Smooth muscle cell (in vitro differentiated cells): ENCODE data around the gene SLC23A1. TPM values are rescaled to one million over a fixed set of nuclear protein-coding genes. Genes with fewer than 3 reads are reported as not detected.

Experiments
- DNase-seq: peaks from one replicate; lab custom pipeline; 2025; ENCODE audit not compliant: unreplicated experiment; lab: John Stamatoyannopoulos, UW
- H2AFZ ChIP-seq: fragments of 200-600 bp; sonication (generic); 2 replicates; pipeline ENCODE4 v1.6.0; 2016; ENCODE audit warnings: antibody characterized with exemption, low read depth, mild to moderate bottlenecking
- H3F3A ChIP-seq: fragments of 200-600 bp; sonication (generic); 2 replicates; pipeline ENCODE4 v1.6.0; 2017; ENCODE audit warnings: antibody characterized with exemption, low read depth
- H3K27ac ChIP-seq: fragments of 200-600 bp; sonication (generic); 2 replicates; pipeline ENCODE4 v1.5.1; 2016; ENCODE audit warnings: low read depth, mild to moderate bottlenecking
- H3K27me3 ChIP-seq: fragments of 200-600 bp; sonication (generic); 2 replicates; pipeline ENCODE4 v1.6.1; 2016; ENCODE audit warnings: low read depth, mild to moderate bottlenecking
- H3K36me3 ChIP-seq: fragments of 200-600 bp; sonication (generic); 2 replicates; pipeline ENCODE4 v1.5.1; 2016; ENCODE audit warnings: low read depth
- H3K4me1 ChIP-seq: fragments of 200-600 bp; sonication (generic); 2 replicates; pipeline ENCODE4 v1.5.1; 2016; ENCODE audit warnings: low read depth
- H3K4me2 ChIP-seq: fragments of 200-600 bp; sonication (generic); 2 replicates; pipeline ENCODE4 v1.6.0; 2016; ENCODE audit warnings: mild to moderate bottlenecking
- H3K4me3 ChIP-seq: fragments of 200-600 bp; sonication (generic); 2 replicates; pipeline ENCODE4 v1.5.1; 2016; ENCODE audit warnings: mild to moderate bottlenecking
- H3K79me2 ChIP-seq: fragments of 200-600 bp; sonication (generic); 2 replicates; pipeline ENCODE4 v1.6.0; 2016; ENCODE audit warnings: low read depth, mild to moderate bottlenecking
- H3K9ac ChIP-seq: fragments of 200-600 bp; sonication (generic); 2 replicates; pipeline ENCODE4 v1.6.0; 2016; ENCODE audit warnings: low read depth
- H3K9me3 ChIP-seq: fragments of 200-600 bp; sonication (generic); replicated peaks from 2 replicates; pipeline ENCODE4 v1.5.1; 2016; ENCODE audit warnings: low read depth
- H4K20me1 ChIP-seq: fragments of 200-600 bp; sonication (generic); 2 replicates; pipeline ENCODE4 v1.6.0; 2016; ENCODE audit warnings: low read depth
- WGBS: methylation state at CpG from one replicate; pipeline ENCODE4 v1.1.7; 2016; ENCODE audit warnings: low lambda C conversion rate; 5-methylcytosine and 5-hydroxymethylcytosine counted together
- polyA plus RNA-seq: library from polyadenylated mRNA; unstranded; fragments of >200 nt; fragmentation: Nextera tagmentation; extraction: Ambion mirVana; gene quantifications from 2 replicates; pipeline ENCODE4 v1.2.1, GENCODE V29; 2016
- total RNA-seq: library from RNA; depleted of rRNA; stranded (reverse); fragments of >200 nt; gene quantifications from 2 replicates; pipeline ENCODE4 v1.2.3, GENCODE V29; 2014
- TF ChIP-seq, protein P1 (sequence below): fragments of 200-600 bp; sonication (generic); IDR thresholded peaks from 2 replicates; pipeline ENCODE4 v1.5.1; 2017; ENCODE audit warnings: borderline replicate concordance, mild to moderate bottlenecking, antibody characterized with exemption; ENCODE audit not compliant: insufficient read depth, poor library complexity, severe bottlenecking

Gene SLC23A1
- total RNA-seq, result not detected in 2 replicates
- 0.22 and 0.35 TPM in 2 replicates for polyA plus RNA-seq

DNA sequence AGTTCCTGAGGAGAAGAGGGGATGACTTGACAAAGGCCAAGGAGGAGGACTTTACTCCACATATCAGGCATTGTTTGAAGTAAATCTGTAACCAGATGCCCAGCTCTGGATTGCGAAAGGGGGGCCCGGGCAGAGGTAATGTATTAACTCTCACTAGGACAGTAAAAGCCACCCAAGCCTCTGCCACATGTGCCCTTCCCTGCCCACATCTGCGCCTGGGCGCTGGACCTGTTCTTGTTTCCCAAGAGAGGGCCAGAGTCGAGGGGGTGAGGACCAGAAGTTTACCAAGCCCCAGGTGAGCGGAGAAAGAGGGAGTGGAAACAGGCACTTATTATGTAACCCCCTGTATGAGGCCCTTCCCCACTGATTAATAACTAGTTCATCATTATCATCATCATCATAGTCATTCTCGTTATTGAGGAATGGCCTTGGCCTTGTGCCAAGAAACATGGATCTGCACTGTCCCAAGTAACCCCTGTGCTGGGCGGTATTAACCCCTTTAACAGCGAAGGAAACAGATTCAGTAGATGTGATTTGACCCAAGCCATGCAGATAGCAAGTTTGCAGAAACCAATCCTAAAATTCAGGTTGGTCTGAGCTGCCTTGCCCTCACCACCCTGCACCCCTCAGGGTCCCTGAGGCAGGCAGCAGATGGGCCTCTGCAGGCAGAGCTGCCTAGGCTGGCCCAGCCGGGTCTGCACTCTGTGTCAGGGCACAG is at the start of gene SLC23A1:
TSS of gene SLC23A1 (minus strand) at position 23 of the 718 bp plus-strand sequence. CDS start 44 bp downstream, outside the sequence.
- Histone ChIP-seq H3F3A (no peaks in the 10 kb centered on the region), H3K4me3 (no peak within 1 kb of the TSS), H3K36me3 (no peaks in the 10 kb centered on the region), H3K9ac (no peak within 1 kb of the TSS), H3K79me2 (no peaks in the 10 kb centered on the region), H3K27ac (no peak within 1 kb of the TSS), H3K4me1 (peaks cover 3% of the 10 kb centered on the region), H3K9me3 (no peaks in the 10 kb centered on the region), H2AFZ (no peak within 1 kb of the TSS), H3K27me3 (no peaks in the 10 kb centered on the region), H3K4me2 (no peak within 1 kb of the TSS), H4K20me1 (no peaks in the 10 kb centered on the region)
- 87% methylated on average over 10 of the region's 10 CpGs for WGBS
- TF ChIP-seq, protein P1, sequence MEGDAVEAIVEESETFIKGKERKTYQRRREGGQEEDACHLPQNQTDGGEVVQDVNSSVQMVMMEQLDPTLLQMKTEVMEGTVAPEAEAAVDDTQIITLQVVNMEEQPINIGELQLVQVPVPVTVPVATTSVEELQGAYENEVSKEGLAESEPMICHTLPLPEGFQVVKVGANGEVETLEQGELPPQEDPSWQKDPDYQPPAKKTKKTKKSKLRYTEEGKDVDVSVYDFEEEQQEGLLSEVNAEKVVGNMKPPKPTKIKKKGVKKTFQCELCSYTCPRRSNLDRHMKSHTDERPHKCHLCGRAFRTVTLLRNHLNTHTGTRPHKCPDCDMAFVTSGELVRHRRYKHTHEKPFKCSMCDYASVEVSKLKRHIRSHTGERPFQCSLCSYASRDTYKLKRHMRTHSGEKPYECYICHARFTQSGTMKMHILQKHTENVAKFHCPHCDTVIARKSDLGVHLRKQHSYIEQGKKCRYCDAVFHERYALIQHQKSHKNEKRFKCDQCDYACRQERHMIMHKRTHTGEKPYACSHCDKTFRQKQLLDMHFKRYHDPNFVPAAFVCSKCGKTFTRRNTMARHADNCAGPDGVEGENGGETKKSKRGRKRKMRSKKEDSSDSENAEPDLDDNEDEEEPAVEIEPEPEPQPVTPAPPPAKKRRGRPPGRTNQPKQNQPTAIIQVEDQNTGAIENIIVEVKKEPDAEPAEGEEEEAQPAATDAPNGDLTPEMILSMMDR, result no peak
- no peak for DNase-seq

DNA sequence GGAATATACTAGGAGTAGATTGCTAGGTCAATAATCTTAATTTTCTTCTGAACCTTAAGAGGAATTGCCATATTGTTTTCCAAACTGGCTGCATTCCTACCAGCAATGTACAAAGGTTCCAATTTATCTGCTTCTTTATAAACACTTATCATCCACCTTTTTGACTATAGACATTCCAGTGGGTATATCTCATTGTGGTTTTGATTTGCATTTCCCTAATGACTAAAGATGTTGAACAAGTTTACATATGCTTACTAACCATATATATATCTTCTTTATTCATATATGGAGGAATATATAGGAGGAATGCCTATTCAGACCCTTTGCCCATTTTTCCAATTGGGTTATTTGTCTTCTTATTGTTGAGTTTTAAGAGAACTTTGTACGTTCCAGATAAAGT is 48.6 kb upstream of the SLC23A1 start:
- Histone ChIP-seq H3F3A (no peaks in the 10 kb centered on the region), H3K27me3 (no peaks in the 10 kb centered on the region), H3K9me3 (no peaks in the 10 kb centered on the region), H3K9ac (no peak overlapping the region), H3K4me2 (no peak overlapping the region), H3K4me1 (no peaks in the 10 kb centered on the region), H3K27ac (no peak overlapping the region), H3K79me2 (no peaks in the 10 kb centered on the region), H3K4me3 (no peak overlapping the region), H3K36me3 (no peaks in the 10 kb centered on the region), H2AFZ (no peak overlapping the region), H4K20me1 (no peaks in the 10 kb centered on the region)
- TF ChIP-seq, protein P1, result no peak
- DNase-seq, result no peak
- 89% methylated on average over 1 of the region's 1 CpG for WGBS

DNA sequence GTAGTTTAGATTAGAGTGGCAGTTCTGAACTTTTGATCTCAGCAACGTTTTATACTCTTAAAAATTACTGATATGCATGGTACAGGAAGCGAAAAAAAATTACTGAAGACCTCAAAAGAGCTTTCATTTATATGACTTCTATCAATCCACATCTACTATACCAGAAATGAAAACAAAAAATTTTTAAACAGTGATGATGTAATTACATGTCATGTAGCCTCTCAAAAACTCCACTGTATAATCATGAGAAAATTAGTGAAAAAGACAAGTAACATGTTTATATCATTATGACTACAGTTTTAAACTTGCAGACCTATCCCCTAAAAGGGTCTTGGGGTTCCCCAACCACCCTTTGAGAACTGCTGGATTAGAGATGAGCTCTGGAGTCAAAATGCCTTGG is 46.9 kb upstream of the SLC23A1 start:
- H4K20me1 ChIP-seq, result no peaks in the 10 kb centered on the region
- H3K27me3 ChIP-seq, result no peaks in the 10 kb centered on the region
- no peak overlapping the region for H3K27ac ChIP-seq
- H2AFZ ChIP-seq, result no peak overlapping the region
- H3K79me2 ChIP-seq, result no peaks in the 10 kb centered on the region
- DNase-seq, result no peak
- TF ChIP-seq, protein P1, result no peak
- H3K4me3 ChIP-seq, result no peak overlapping the region
- peaks cover 4% of the 10 kb centered on the region for H3F3A ChIP-seq
- H3K4me2 ChIP-seq, result no peak overlapping the region
- no peak overlapping the region for H3K9ac ChIP-seq
- WGBS, result 93% methylated on average over 2 of the region's 2 CpGs
- H3K4me1 ChIP-seq, result no peaks in the 10 kb centered on the region
- no peaks in the 10 kb centered on the region for H3K36me3 ChIP-seq
- no peaks in the 10 kb centered on the region for H3K9me3 ChIP-seq
